ENCODE results near the gene CLIC4. TPM values are rescaled to one million over a fixed set of nuclear protein-coding genes. Genes with fewer than 3 reads are reported as not detected.

CLIC4 gene
- total and polyA plus RNA-seq, 10 of the 15 experiments (the other 5 are each of a cell fraction or from before 2014, with no cell fraction given): 20.4 to 107 (median 69.6) TPM

- POLR2A ChIA-PET: interaction anchor here (0.7 to 3.2 kb wide), 2 partner anchors 13 to 48 kb away, joined by 6 to 12 read pairs; no protein-coding TSS in a partner anchor
- SMC1A ChIA-PET (ENCODE audit: uncharacterized antibody, unreplicated experiment): interaction anchor here (1.0 to 1.4 kb wide), 5 partner anchors 9 to 55 kb away, joined by 3 to 4 read pairs (median 3); no protein-coding TSS in a partner anchor
- H3K27ac ChIP-seq (ENCODE audit: control insufficient read depth, insufficient read depth): no peak overlapping the region
- no peak for FAIRE-seq
- H3K36me3 ChIP-seq (ENCODE audit: control insufficient read depth in 2 of 2, insufficient read depth in 2 of 2, low read length in 1 of 2): no peaks in the 10 kb centered on the region
- ATAC-seq: no peak
- WGBS (ENCODE audit: insufficient coverage, insufficient replicate concordance, low lambda C conversion rate, missing lambda C conversion rate): 49% methylated on average over 6 of the region's 8 CpGs
- H3K4me2 ChIP-seq (ENCODE audit: control insufficient read depth, insufficient read depth): no peak overlapping the region
- intact Hi-C loops (cut with micrococcal nuclease; ENCODE audit: unreplicated experiment) (no loop called here), in situ Hi-C loops (cut with MboI) (no loop called here)
- CTCF ChIA-PET: interaction anchor here (1.5 to 1.6 kb wide), 2 partner anchors 19 to 26 kb away, joined by 3 to 4 read pairs; no protein-coding TSS in a partner anchor
- BruUV-seq (replicated peaks): no TSS peak
- no peak overlapping the region for H2AFZ ChIP-seq (ENCODE audit: control insufficient read depth, low read depth, low read length)
- no peaks in the 10 kb centered on the region; the same call in 1 of the 2 replicates for H3K4me1 ChIP-seq (ENCODE audit: control insufficient read depth, insufficient read depth, low read length)
- no peaks in the 10 kb centered on the region for H3K79me2 ChIP-seq (ENCODE audit: control insufficient read depth, insufficient read depth, low read length)
- DNase-seq (ENCODE audit: low read depth, low spot score): no peak
- H3K27me3 ChIP-seq (replicated peaks in 1 of 2; ENCODE audit: control insufficient read depth in 2 of 2, insufficient read depth in 2 of 2, low read length in 1 of 2): no peaks in the 10 kb centered on the region
- H3K9ac ChIP-seq (ENCODE audit: control insufficient read depth, insufficient read depth, low read length): no peak overlapping the region
- RAD21 ChIA-PET (ENCODE audit: unreplicated experiment): no interaction called here
- H3K4me3 ChIP-seq: no peak overlapping the region
- H4K20me1 ChIP-seq (ENCODE audit: control insufficient read depth, insufficient read depth): no peaks in the 10 kb centered on the region
- no peaks in the 10 kb centered on the region; the same call in 2 of the 3 replicates for H3K9me3 ChIP-seq (replicated peaks; ENCODE audit: control insufficient read depth, insufficient read depth, low read length)
- no peak for TF ChIP-seq E4F1 (IDR thresholded peaks at IDR 0.05; ENCODE audit: borderline replicate concordance, partially characterized antibody)
- TF ChIP-seq, protein P1, sequence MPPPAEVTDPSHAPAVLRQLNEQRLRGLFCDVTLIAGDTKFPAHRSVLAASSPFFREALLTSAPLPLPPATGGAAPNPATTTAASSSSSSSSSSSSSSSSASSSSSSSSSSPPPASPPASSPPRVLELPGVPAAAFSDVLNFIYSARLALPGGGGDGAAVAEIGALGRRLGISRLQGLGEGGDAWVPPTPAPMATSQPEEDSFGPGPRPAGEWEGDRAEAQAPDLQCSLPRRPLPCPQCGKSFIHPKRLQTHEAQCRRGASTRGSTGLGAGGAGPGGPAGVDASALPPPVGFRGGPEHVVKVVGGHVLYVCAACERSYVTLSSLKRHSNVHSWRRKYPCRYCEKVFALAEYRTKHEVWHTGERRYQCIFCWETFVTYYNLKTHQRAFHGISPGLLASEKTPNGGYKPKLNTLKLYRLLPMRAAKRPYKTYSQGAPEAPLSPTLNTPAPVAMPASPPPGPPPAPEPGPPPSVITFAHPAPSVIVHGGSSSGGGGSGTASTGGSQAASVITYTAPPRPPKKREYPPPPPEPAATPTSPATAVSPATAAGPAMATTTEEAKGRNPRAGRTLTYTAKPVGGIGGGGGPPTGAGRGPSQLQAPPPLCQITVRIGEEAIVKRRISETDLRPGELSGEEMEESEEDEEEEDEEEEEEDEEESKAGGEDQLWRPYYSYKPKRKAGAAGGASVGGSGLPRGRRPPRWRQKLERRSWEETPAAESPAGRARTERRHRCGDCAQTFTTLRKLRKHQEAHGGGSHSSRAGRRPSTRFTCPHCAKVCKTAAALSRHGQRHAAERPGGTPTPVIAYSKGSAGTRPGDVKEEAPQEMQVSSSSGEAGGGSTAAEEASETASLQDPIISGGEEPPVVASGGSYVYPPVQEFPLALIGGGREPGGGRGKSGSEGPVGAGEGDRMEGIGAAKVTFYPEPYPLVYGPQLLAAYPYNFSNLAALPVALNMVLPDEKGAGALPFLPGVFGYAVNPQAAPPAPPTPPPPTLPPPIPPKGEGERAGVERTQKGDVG (CRISPR knock-in tag; IDR thresholded peaks at IDR 0.05): no peak
- TF ChIP-seq ZNF622 (IDR thresholded peaks at IDR 0.05): no peak
- TF ChIP-seq PKNOX1 (IDR thresholded peaks at IDR 0.05): no peak
- TF ChIP-seq SUZ12 (IDR thresholded peaks at IDR 0.05; ENCODE audit: unreplicated experiment): no peak
- TF ChIP-seq PML (IDR thresholded peaks at IDR 0.05; ENCODE audit: low read length): no peak
- no peak for TF ChIP-seq ZNF384 (IDR thresholded peaks at IDR 0.05; ENCODE audit: borderline replicate concordance, low read depth, low read length)
- TF ChIP-seq SPI1 (IDR thresholded peaks at IDR 0.05; ENCODE audit: borderline replicate concordance, insufficient read depth, low read depth, low read length): no peak
- no peak for TF ChIP-seq ATF7 (IDR thresholded peaks at IDR 0.05; ENCODE audit: low read depth)
- no peak for TF ChIP-seq SRF (IDR thresholded peaks at IDR 0.05; ENCODE audit: low read depth in 2 of 2, low read length in 2 of 2)
- no peak for TF ChIP-seq CHD4 (IDR thresholded peaks at IDR 0.05)
- no peak for TF ChIP-seq KLF5 (IDR thresholded peaks at IDR 0.05; ENCODE audit: partially characterized antibody)
- no peak for TF ChIP-seq RFX5 (IDR thresholded peaks at IDR 0.05; ENCODE audit: low read depth, low read length)
Observed at GRCh38 chr1:24714859-24715520, 30.3 kb upstream of the CLIC4 start.
